Measurements from ENCODE around the gene ZMYND19.

Gene ZMYND19

DNA sequence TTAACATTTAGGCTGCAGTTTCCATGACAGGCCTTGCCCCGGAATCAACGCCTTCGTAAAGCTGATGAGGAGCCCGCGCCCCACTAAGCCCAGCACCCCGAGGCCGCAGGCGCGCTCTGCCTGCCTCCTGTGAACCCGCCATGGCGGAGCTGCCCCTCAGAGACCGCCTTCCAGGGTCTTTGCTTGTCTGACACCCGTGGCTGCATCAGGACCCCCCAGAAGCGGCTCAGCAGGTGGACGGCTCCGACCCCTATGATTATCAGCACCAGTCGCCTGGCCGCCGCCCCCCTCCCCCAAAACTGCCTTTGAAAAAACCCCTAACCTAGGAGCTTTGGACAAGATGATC, 11.1 kb downstream of the ZMYND19 start:
- H3K4me3 ChIP-seq (replicated peaks; ENCODE audit: insufficient read depth, low read length) = no peak overlapping the region; the same call in 1 of the 2 replicates
- no peak for DNase-seq (ENCODE audit: low read depth in 1 of 2, low spot score in 1 of 2)
- TF ChIP-seq GABPA (IDR thresholded peaks at IDR 0.05; ENCODE audit: low read depth) = no peak
- TF ChIP-seq, protein P1, sequence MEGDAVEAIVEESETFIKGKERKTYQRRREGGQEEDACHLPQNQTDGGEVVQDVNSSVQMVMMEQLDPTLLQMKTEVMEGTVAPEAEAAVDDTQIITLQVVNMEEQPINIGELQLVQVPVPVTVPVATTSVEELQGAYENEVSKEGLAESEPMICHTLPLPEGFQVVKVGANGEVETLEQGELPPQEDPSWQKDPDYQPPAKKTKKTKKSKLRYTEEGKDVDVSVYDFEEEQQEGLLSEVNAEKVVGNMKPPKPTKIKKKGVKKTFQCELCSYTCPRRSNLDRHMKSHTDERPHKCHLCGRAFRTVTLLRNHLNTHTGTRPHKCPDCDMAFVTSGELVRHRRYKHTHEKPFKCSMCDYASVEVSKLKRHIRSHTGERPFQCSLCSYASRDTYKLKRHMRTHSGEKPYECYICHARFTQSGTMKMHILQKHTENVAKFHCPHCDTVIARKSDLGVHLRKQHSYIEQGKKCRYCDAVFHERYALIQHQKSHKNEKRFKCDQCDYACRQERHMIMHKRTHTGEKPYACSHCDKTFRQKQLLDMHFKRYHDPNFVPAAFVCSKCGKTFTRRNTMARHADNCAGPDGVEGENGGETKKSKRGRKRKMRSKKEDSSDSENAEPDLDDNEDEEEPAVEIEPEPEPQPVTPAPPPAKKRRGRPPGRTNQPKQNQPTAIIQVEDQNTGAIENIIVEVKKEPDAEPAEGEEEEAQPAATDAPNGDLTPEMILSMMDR (IDR thresholded peaks at IDR 0.05; ENCODE audit: insufficient read depth, low read length) = no peak
- no peak for TF ChIP-seq SPI1 (IDR thresholded peaks at IDR 0.05; ENCODE audit: borderline replicate concordance, low read depth)
- no peak for TF ChIP-seq POLR2AphosphoS5 (IDR thresholded peaks at IDR 0.05; ENCODE audit: low read depth)
- TF ChIP-seq, protein P2, sequence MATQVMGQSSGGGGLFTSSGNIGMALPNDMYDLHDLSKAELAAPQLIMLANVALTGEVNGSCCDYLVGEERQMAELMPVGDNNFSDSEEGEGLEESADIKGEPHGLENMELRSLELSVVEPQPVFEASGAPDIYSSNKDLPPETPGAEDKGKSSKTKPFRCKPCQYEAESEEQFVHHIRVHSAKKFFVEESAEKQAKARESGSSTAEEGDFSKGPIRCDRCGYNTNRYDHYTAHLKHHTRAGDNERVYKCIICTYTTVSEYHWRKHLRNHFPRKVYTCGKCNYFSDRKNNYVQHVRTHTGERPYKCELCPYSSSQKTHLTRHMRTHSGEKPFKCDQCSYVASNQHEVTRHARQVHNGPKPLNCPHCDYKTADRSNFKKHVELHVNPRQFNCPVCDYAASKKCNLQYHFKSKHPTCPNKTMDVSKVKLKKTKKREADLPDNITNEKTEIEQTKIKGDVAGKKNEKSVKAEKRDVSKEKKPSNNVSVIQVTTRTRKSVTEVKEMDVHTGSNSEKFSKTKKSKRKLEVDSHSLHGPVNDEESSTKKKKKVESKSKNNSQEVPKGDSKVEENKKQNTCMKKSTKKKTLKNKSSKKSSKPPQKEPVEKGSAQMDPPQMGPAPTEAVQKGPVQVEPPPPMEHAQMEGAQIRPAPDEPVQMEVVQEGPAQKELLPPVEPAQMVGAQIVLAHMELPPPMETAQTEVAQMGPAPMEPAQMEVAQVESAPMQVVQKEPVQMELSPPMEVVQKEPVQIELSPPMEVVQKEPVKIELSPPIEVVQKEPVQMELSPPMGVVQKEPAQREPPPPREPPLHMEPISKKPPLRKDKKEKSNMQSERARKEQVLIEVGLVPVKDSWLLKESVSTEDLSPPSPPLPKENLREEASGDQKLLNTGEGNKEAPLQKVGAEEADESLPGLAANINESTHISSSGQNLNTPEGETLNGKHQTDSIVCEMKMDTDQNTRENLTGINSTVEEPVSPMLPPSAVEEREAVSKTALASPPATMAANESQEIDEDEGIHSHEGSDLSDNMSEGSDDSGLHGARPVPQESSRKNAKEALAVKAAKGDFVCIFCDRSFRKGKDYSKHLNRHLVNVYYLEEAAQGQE (IDR thresholded peaks at IDR 0.05; ENCODE audit: insufficient replicate concordance, low read depth) = no peak
- H3K27ac ChIP-seq (replicated peaks) = peak overlapping the region; percentile 50
- H3K27me3 ChIP-seq (ENCODE audit: insufficient read depth, poor library complexity, severe bottlenecking) = no peaks in the 10 kb centered on the region

DNA sequence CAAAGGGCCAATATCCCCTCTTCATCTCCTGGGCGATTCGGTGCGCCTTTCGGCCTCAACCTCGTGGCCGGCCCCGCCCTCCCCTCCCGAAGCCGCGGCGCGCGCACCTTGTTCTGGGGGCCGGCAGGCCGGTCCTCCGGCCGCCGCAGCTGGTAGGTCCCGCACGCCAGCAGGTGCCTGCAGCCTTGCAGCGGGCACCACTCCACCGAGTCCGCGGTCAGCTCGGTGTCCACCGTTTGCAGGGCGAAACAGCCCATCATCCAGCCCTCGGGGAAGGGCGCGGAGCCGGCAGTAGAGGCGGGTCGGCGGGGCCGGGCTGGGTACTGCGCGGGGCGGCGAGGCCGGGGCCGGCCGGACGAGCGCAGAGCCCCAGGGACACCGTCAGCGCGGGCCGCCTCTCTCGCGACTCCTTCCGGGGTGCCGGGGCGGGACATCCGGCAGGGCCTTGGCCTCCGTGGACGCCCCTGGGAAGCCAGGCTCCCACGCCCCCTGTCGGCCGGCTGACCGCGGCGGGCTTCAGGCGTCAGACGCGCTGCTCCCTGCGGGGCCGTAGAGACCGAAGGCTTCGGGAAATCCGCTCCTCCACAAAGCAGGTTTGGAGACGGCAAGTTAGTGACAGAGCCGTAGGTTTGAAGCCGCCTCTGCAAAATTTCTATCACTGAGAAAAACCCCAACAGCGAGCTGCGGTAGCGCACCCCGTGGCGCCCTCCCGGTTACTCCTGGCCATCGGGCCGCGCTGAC, 11.6 kb downstream of the ZMYND19 start, which contains the start of gene DPH7:
Gene DPH7, minus strand, starts transcription at position 408 of the 741 bp plus-strand sequence. Its CDS starts 148 bp downstream, at position 260.
- TF ChIP-seq, protein P1 (IDR thresholded peaks at IDR 0.05; ENCODE audit: insufficient read depth, low read length) = peak; percentile 61
- peak; percentile 98 for TF ChIP-seq GABPA (IDR thresholded peaks at IDR 0.05; ENCODE audit: low read depth)
- TF ChIP-seq, protein P2 (IDR thresholded peaks at IDR 0.05; ENCODE audit: insufficient replicate concordance, low read depth) = no peak
- no peak for TF ChIP-seq SPI1 (IDR thresholded peaks at IDR 0.05; ENCODE audit: borderline replicate concordance, low read depth)
- peak; percentile 73 for TF ChIP-seq POLR2AphosphoS5 (IDR thresholded peaks at IDR 0.05; ENCODE audit: low read depth)
- DNase-seq (ENCODE audit: low read depth in 1 of 2, low spot score in 1 of 2) = peak; percentile 83 to 94
- H3K27ac ChIP-seq (replicated peaks) = peak within 1 kb of the TSS; percentile 62
- H3K4me3 ChIP-seq (replicated peaks; ENCODE audit: insufficient read depth, low read length) = peak within 1 kb of the TSS; percentile 93
- no peaks in the 10 kb centered on the region for H3K27me3 ChIP-seq (ENCODE audit: insufficient read depth, poor library complexity, severe bottlenecking)

DNA sequence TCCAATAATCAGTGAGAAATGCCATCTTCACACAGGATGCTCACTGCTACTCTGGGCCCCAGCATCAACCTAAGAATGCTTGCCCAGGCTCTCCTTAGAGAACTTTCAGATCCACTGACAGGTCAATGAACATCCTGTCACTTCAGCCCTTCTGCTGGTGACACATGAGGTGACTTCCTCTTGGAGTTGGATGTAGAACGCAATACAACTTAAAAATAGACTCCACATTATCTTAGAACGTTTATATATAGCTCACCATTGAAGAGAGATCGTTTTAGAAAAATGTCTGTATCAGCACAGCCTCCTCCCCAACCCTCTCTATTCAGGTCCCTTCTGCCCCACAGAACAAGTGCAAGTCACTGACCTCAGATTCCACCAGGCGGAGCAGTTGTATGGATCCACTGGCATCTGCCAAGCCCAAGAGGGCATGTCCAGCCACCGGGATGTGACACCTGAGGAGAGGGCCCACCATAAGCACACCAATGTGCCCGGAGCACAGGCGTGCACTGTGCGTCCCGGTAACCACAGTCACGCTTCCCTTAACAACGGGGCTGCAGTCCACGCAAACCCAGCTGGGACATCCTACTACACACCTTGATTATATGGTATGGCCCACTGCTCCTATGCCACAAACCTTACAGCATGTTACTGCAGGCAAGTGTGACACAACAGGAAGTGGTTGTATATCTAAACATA, 14.4 kb downstream of the ZMYND19 start:
- Histone ChIP-seq H3K4me3 (replicated peaks; ENCODE audit: insufficient read depth, low read length) (no peak overlapping the region), H3K27me3 (ENCODE audit: insufficient read depth, poor library complexity, severe bottlenecking) (no peaks in the 10 kb centered on the region), H3K27ac (replicated peaks) (no peak overlapping the region)
- no peak for DNase-seq (ENCODE audit: low read depth in 1 of 2, low spot score in 1 of 2)
- TF ChIP-seq SPI1 (IDR thresholded peaks at IDR 0.05; ENCODE audit: borderline replicate concordance, low read depth) (no peak), GABPA (IDR thresholded peaks at IDR 0.05; ENCODE audit: low read depth) (no peak), POLR2AphosphoS5 (IDR thresholded peaks at IDR 0.05; ENCODE audit: low read depth) (no peak)
- TF ChIP-seq, protein P2 (IDR thresholded peaks at IDR 0.05; ENCODE audit: insufficient replicate concordance, low read depth) = no peak
- TF ChIP-seq, protein P1 (IDR thresholded peaks at IDR 0.05; ENCODE audit: insufficient read depth, low read length) = no peak
